ENCODE measurements around the gene CXCR4.

DNA sequence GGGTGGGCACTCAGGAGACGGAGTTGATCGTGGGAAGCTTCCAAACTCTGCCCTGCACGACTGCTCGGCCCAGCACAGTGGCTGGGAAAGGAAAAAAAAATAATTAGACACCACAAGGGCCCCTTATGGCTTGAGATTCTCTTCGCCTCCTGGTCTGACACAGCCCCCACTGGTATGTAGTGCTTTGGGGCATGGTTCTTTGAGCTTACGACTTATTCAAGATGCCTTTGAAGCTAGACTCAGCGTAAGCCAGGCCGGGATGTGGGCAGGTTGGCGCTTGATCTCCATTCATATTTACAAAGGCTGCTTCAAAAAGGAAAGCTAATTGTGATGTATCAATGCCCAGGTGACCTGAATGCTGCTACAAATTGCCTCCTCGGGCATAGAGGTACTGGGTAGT, 50.5 kb downstream of the CXCR4 start:
- TF ChIP-seq, protein P1, sequence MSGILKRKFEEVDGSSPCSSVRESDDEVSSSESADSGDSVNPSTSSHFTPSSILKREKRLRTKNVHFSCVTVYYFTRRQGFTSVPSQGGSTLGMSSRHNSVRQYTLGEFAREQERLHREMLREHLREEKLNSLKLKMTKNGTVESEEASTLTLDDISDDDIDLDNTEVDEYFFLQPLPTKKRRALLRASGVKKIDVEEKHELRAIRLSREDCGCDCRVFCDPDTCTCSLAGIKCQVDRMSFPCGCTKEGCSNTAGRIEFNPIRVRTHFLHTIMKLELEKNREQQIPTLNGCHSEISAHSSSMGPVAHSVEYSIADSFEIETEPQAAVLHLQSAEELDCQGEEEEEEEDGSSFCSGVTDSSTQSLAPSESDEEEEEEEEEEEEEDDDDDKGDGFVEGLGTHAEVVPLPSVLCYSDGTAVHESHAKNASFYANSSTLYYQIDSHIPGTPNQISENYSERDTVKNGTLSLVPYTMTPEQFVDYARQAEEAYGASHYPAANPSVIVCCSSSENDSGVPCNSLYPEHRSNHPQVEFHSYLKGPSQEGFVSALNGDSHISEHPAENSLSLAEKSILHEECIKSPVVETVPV (CRISPR knock-in tag; IDR thresholded peaks at IDR 0.05): no peak
- TF ChIP-seq ISL1 (CRISPR knock-in tag; IDR thresholded peaks at IDR 0.05) (no peak), PPARA (CRISPR knock-in tag; IDR thresholded peaks at IDR 0.05; ENCODE audit: borderline replicate concordance) (no peak), ZFP30 (CRISPR knock-in tag; IDR thresholded peaks at IDR 0.05) (no peak), ZNF8 (CRISPR knock-in tag; IDR thresholded peaks at IDR 0.05) (no peak), CSDC2 (CRISPR knock-in tag; IDR thresholded peaks at IDR 0.05) (no peak)
- TF ChIP-seq, protein P2, sequence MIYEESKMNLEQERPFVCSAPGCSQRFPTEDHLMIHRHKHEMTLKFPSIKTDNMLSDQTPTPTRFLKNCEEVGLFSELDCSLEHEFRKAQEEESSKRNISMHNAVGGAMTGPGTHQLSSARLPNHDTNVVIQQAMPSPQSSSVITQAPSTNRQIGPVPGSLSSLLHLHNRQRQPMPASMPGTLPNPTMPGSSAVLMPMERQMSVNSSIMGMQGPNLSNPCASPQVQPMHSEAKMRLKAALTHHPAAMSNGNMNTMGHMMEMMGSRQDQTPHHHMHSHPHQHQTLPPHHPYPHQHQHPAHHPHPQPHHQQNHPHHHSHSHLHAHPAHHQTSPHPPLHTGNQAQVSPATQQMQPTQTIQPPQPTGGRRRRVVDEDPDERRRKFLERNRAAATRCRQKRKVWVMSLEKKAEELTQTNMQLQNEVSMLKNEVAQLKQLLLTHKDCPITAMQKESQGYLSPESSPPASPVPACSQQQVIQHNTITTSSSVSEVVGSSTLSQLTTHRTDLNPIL (CRISPR knock-in tag; IDR thresholded peaks at IDR 0.05; ENCODE audit: low read depth): no peak
- TF ChIP-seq, protein P3, sequence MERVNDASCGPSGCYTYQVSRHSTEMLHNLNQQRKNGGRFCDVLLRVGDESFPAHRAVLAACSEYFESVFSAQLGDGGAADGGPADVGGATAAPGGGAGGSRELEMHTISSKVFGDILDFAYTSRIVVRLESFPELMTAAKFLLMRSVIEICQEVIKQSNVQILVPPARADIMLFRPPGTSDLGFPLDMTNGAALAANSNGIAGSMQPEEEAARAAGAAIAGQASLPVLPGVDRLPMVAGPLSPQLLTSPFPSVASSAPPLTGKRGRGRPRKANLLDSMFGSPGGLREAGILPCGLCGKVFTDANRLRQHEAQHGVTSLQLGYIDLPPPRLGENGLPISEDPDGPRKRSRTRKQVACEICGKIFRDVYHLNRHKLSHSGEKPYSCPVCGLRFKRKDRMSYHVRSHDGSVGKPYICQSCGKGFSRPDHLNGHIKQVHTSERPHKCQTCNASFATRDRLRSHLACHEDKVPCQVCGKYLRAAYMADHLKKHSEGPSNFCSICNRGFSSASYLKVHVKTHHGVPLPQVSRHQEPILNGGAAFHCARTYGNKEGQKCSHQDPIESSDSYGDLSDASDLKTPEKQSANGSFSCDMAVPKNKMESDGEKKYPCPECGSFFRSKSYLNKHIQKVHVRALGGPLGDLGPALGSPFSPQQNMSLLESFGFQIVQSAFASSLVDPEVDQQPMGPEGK (CRISPR knock-in tag; IDR thresholded peaks at IDR 0.05; ENCODE audit: borderline replicate concordance): no peak
- TF ChIP-seq, protein P4, sequence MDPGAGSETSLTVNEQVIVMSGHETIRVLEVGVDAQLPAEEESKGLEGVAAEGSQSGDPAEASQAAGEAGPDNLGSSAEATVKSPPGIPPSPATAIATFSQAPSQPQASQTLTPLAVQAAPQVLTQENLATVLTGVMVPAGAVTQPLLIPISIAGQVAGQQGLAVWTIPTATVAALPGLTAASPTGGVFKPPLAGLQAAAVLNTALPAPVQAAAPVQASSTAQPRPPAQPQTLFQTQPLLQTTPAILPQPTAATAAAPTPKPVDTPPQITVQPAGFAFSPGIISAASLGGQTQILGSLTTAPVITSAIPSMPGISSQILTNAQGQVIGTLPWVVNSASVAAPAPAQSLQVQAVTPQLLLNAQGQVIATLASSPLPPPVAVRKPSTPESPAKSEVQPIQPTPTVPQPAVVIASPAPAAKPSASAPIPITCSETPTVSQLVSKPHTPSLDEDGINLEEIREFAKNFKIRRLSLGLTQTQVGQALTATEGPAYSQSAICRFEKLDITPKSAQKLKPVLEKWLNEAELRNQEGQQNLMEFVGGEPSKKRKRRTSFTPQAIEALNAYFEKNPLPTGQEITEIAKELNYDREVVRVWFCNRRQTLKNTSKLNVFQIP (CRISPR knock-in tag; IDR thresholded peaks at IDR 0.05; ENCODE audit: borderline replicate concordance, low read depth): no peak

Measured in SK-N-SH treated with all-trans-retinoic acid at 6 μM for 48 hours (cell line).